Mucosa of rectum (tissue), 2 donors: ENCODE data around the gene MTAP.

Experiments
- H3K27ac ChIP-seq, 2 donors: one replicate each; pipeline ENCODE4 v1.7.0; 2013; ENCODE audit warnings: inconsistent platforms in 2 of 2, low read depth in 2 of 2, low read length in 2 of 2
- H3K27me3 ChIP-seq, 2 donors: one replicate each; pipeline ENCODE4 v1.7.0; 2013; ENCODE audit warnings: low read length in 2 of 2; ENCODE audit not compliant: control insufficient read depth in 2 of 2, insufficient read depth in 2 of 2
- H3K36me3 ChIP-seq, 2 donors: one replicate each; pipeline ENCODE4 v1.7.0; 2013; ENCODE audit warnings: low read length in 2 of 2; ENCODE audit not compliant: control insufficient read depth in 2 of 2, insufficient read depth in 2 of 2
- H3K4me1 ChIP-seq, 2 donors: one replicate each; pipeline ENCODE4 v1.7.0; 2013; ENCODE audit warnings: low read length in 2 of 2, mild to moderate bottlenecking in 1 of 2; ENCODE audit not compliant: control insufficient read depth in 2 of 2, insufficient read depth in 2 of 2
- H3K4me3 ChIP-seq, 2 donors: one replicate each; pipeline ENCODE4 v1.7.0; 2013; ENCODE audit warnings: low read length in 2 of 2
- H3K9ac ChIP-seq, 2 donors: one replicate each; pipeline ENCODE4 v1.7.0; 2013; ENCODE audit warnings: low read length in 2 of 2, low read depth in 1 of 2, mild to moderate bottlenecking in 1 of 2
- H3K9me3 ChIP-seq, 2 donors: one replicate each; pipeline ENCODE4 v1.7.0; 2013; ENCODE audit warnings: low read length in 2 of 2; ENCODE audit not compliant: control insufficient read depth in 2 of 2
- donor health status: healthy.
- donor health status: Normal muscosa, but diverticular disease.

Gene MTAP

GRCh38 chr9:21866302-21866701 lies 63.9 kb downstream of the MTAP start:
- Histone ChIP-seq H3K4me3 (no peak overlapping the region), H3K9ac (no peak overlapping the region), H3K27ac (no peak overlapping the region), H3K36me3 (peaks cover 3 to 24% of the 10 kb centered on the region in 2 donors), H3K9me3 (no peaks in the 10 kb centered on the region), H3K27me3 (no peaks in the 10 kb centered on the region), H3K4me1 (no peaks in the 10 kb centered on the region)

GRCh38 chr9:21871256-21871975 lies 69.0 kb downstream of the MTAP start:
- H3K4me3 ChIP-seq, result no peak overlapping the region
- H3K9ac ChIP-seq, result no peak overlapping the region
- no peak overlapping the region for H3K27ac ChIP-seq
- H3K4me1 ChIP-seq, result no peaks in the 10 kb centered on the region
- H3K36me3 ChIP-seq, result peaks cover 0 to 2% of the 10 kb centered on the region in 2 donors
- H3K9me3 ChIP-seq, result peaks cover 0 to 4% of the 10 kb centered on the region in 2 donors
- no peaks in the 10 kb centered on the region for H3K27me3 ChIP-seq

- Histone ChIP-seq H3K4me3 (no peak overlapping the region), H3K4me1 (no peaks in the 10 kb centered on the region), H3K27me3 (no peaks in the 10 kb centered on the region), H3K27ac (no peak overlapping the region), H3K9me3 (peaks cover 0 to 4% of the 10 kb centered on the region in 2 donors), H3K9ac (no peak overlapping the region), H3K36me3 (peaks cover 0 to 2% of the 10 kb centered on the region in 2 donors)
Observed at GRCh38 chr9:21872696-21873095, 70.3 kb downstream of the MTAP start.

GRCh38 chr9:21873540-21874221 lies 71.2 kb downstream of the MTAP start:
- Histone ChIP-seq H3K4me3 (no peak overlapping the region), H3K4me1 (no peaks in the 10 kb centered on the region), H3K27me3 (no peaks in the 10 kb centered on the region), H3K36me3 (peaks cover 0 to 2% of the 10 kb centered on the region in 2 donors), H3K27ac (no peak overlapping the region), H3K9ac (no peak overlapping the region), H3K9me3 (peaks cover 0 to 4% of the 10 kb centered on the region in 2 donors)

GRCh38 chr9:21875893-21876292 lies 73.5 kb downstream of the MTAP start:
- no peaks in the 10 kb centered on the region for H3K27me3 ChIP-seq
- H3K27ac ChIP-seq, result no peak overlapping the region
- H3K36me3 ChIP-seq, result peaks cover 0 to 6% of the 10 kb centered on the region in 2 donors
- H3K9me3 ChIP-seq, result peaks cover 0 to 6% of the 10 kb centered on the region in 2 donors
- H3K4me3 ChIP-seq, result no peak overlapping the region
- H3K9ac ChIP-seq, result no peak overlapping the region
- H3K4me1 ChIP-seq, result no peaks in the 10 kb centered on the region

- no peak overlapping the region for H3K27ac ChIP-seq
Observed at GRCh38 chr9:21883642-21884041, 81.2 kb downstream of the MTAP start.

GRCh38 chr9:21889673-21890072 lies 87.2 kb downstream of the MTAP start:
- H3K4me3 ChIP-seq, result no peak overlapping the region
- peaks cover 2 to 12% of the 10 kb centered on the region in 2 donors for H3K9me3 ChIP-seq
- no peak overlapping the region for H3K9ac ChIP-seq
- no peak overlapping the region for H3K27ac ChIP-seq
- H3K4me1 ChIP-seq, result no peaks in the 10 kb centered on the region
- peaks cover 5 to 8% of the 10 kb centered on the region in 2 donors for H3K36me3 ChIP-seq
- H3K27me3 ChIP-seq, result no peaks in the 10 kb centered on the region

More at GRCh38 chr9:21883642-21884041, 81.2 kb downstream of the MTAP start:
- Histone ChIP-seq H3K36me3 (peaks cover 0 to 6% of the 10 kb centered on the region in 2 donors), H3K9ac (no peak overlapping the region), H3K4me1 (no peaks in the 10 kb centered on the region), H3K4me3 (no peak overlapping the region), H3K9me3 (peaks cover 0 to 11% of the 10 kb centered on the region in 2 donors), H3K27me3 (no peaks in the 10 kb centered on the region)

GRCh38 chr9:21890696-21891095 lies 88.3 kb downstream of the MTAP start:
- peaks cover 5 to 8% of the 10 kb centered on the region in 2 donors for H3K36me3 ChIP-seq
- H3K9ac ChIP-seq, result no peak overlapping the region
- no peaks in the 10 kb centered on the region for H3K27me3 ChIP-seq
- H3K4me1 ChIP-seq, result no peaks in the 10 kb centered on the region
- peak overlapping the region in 1 of 2 donors; percentile 23 for H3K4me3 ChIP-seq
- peaks cover 5 to 12% of the 10 kb centered on the region in 2 donors for H3K9me3 ChIP-seq
- H3K27ac ChIP-seq, result no peak overlapping the region

- Histone ChIP-seq H3K27ac (no peak overlapping the region), H3K27me3 (no peaks in the 10 kb centered on the region), H3K4me3 (no peak overlapping the region), H3K9ac (no peak overlapping the region), H3K36me3 (no peaks in the 10 kb centered on the region), H3K9me3 (no peaks in the 10 kb centered on the region), H3K4me1 (no peaks in the 10 kb centered on the region)
Observed at GRCh38 chr9:21901546-21901945, 99.1 kb downstream of the MTAP start.

GRCh38 chr9:21902136-21902535 lies 99.7 kb downstream of the MTAP start:
- H3K9ac ChIP-seq, result no peak overlapping the region
- no peak overlapping the region for H3K27ac ChIP-seq
- H3K36me3 ChIP-seq, result no peaks in the 10 kb centered on the region
- no peaks in the 10 kb centered on the region for H3K4me1 ChIP-seq
- H3K9me3 ChIP-seq, result no peaks in the 10 kb centered on the region
- H3K27me3 ChIP-seq, result no peaks in the 10 kb centered on the region
- no peak overlapping the region for H3K4me3 ChIP-seq
